Embryonic facial prominence (tissue), 1 donor: ENCODE data around the gene SLC12A2.
A peak's percentile ranks its signal among the peaks of the same experiment; 100 is the strongest.

ENCODE experiments used
- DNase-seq: peaks from one replicate; pipeline ENCODE4 v3.0.0-alpha.2; 2016; ENCODE audit errors: extremely low spot score

Gene SLC12A2

DNA sequence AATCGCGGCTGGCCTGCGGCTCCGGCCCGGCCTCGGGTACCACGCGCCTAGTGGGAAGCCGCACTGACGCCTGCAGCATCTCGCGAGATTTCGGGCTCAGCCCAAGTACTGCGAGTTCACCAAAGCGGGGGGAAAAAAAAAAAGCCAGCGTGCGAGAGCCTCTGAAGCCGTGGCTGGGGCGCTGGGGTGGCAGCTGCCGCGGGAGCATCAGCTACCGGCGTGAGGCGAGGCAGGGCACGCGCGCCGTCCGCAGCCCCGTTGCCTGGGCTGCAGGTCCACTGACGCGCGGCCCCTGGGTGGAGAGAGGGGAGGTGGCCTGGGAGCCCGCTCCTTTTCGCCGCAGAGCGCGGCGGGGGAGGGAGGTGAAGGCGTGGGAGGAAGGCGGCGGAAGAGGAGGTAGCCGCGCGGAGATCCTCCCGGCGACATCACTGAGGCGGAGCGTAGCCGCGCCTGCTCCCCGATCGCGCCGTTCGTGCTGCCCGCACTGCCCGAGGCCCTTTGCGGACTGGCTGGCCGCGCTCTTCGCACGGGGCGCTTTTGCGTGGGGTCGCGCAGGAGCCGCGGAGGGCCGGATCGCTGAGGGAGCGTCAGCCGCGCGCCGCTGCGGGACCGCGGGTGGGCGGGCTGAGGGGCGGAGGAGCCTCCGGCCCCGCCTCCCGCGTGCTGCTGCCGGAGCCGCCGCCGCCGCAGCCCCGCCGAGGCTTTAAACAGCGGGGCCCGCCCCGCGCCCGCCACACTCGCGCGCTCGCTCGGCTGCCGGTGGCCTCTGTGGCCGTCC, at the start of gene SLC12A2:
Gene SLC12A2 (plus strand): TSS at position 734 of the 778 bp plus-strand sequence. CDS start 189 bp downstream, outside the sequence.
- peak; percentile 87 for DNase-seq

GRCh38 chr5:128035689-128036088, 47.9 kb upstream of the SLC12A2 start:
- no peak for DNase-seq

- no peak for DNase-seq
These were observed 46.6 kb upstream of the SLC12A2 start for GRCh38 chr5:128036950-128037349.

- no peak for DNase-seq
These were observed 44.9 kb upstream of the SLC12A2 start for GRCh38 chr5:128038643-128039042.

- no peak for DNase-seq
These were observed 42.6 kb upstream of the SLC12A2 start for GRCh38 chr5:128040927-128041326.

DNA sequence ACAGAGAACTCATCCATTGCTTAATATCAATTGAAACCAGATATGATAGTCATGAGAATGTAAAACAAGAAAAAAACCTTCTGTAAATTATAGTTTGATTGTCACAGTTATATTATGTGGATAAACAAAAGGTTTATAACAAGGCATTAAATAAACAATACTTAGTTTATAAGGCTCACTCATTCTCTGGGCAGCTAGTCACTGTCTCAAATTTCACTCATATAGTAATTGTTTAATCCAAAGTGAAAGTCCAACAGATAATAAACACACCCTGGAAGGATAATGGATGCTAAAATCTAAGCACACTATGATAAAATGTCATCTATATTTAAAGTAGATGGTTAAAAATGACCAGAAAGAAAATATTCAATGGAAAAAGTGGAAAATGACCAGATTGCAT, 30.8 kb upstream of the SLC12A2 start:
- no peak for DNase-seq

- no peak for DNase-seq
These were observed 30.1 kb upstream of the SLC12A2 start for GRCh38 chr5:128053291-128053954.

DNA sequence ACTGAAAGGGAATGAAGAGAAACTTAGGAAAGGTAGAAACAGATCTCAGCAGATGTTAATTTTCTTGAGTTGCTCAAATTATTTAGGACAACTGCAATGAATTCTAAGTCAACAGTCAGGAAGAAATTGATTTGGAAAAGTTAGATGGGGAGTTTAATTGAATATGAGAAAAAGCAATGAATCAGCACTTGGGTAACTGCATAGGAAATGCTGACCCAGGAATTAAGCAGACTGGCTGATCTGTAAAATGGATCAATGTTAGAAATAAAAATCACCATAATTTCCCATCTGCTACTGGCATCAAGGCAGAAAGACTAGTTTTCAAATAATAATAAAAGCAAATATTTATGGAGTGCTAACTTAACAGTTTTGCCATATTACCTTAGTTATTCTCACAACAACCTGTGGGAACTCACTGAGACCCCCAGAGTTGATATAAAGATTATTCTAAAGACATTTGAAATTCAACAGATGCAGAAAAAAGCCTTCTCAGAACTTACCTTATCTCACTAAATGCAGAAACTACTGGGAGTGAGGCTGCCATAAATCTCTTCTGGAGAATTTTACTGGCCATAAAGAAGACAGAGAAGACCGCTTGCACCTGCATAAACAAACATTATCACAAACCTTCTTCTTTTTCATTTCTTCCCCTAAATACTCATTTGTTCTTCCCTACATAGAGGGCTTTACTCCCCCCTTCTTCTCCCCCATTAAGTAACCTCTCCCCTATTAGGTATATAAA, 22.8 kb upstream of the SLC12A2 start:
- no peak for DNase-seq

DNA sequence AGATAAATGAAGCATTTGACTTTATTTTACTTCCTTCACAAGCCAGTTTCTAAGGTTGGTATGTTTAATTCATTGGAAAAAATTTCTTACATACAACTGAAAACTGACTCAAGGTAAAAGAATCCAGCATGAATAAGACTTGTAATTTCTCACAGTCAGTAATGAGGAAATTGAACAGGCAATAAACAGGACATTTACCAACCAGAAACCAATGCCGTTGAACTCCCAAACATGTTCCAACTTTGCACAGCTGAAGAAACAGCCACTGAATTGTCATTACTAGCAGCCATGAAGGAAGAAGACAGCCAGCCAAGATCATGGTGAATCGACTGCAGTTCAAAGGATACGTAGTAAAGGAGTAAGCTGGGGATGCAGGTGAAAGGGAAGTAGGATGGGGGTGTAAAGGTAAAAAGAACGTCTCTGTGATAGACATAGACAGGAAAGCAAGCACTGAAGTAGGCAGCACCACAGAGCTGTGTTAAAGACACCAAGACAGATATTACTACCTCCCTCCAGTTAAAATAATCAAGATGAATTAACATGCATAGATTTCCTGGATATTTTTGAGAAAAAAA, 21.3 kb upstream of the SLC12A2 start:
- DNase-seq, result no peak

GRCh38 chr5:128074171-128074570, 9.4 kb upstream of the SLC12A2 start:
- no peak for DNase-seq

DNA sequence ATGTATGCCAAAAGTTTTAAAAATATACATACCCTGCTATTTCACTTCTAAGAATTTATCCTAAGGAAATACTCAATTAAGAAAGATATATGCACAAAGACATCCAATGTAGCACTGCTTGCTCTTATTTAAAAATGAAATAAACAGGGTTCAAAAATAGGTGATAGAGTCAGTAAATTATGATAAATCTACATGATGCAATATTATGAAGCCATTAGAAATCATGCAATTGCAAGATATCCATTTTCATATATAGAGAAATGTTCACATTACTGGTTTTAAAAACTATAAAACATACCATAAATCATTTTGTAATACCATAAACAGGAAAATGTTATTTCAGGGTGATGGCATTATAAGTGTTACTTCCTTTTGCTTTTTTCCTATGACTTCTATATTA, 8.6 kb upstream of the SLC12A2 start:
- DNase-seq, result no peak

DNA sequence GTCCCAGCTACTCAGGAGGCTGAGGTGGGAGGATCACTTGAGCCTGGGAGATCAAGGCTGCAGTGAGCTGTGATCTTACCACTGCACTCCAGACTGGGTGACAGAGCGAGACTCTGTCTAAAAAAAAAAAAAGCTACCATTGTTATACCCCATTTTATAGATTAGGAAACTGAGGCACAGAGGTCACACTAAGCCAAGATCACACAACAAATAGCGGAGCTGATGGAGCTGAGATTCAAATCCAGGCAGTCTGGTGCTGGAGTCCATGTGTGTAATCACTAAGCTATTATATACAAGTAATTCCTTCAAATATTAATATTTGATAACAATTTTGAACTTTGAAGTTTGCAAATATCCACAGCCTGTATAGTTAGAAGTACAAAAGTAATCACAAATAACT, 6.0 kb upstream of the SLC12A2 start:
- DNase-seq, result no peak

GRCh38 chr5:128081111-128081851, 2.3 kb upstream of the SLC12A2 start:
- no peak for DNase-seq

DNA sequence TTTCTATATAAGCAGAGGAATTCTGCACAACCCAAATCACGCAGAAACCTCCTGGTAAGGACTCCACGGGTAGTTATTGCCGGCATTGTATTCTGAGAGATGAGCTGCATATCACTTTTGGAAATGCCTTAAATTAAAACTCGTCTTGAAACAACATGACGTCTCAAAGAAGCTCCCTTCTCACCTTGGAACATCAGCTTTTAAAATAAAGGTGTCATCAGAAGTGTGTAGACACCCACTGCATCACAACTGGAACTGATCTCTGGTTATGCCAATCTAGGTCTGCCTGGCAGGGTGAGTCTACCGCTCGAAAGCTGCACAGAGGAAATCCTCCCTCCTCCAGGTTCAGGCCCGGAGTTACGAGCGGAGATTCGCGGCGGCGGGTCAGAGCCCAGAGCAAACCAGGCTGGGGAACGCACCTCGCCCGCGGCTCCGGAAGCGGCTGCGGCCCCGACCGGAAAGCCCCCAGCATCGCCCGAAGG, 974 bp upstream of the SLC12A2 start:
- DNase-seq, result no peak

- DNase-seq, result no peak
These were observed 253 bp downstream of the SLC12A2 start for GRCh38 chr5:128083811-128084227.

- no peak for DNase-seq
These were observed 932 bp downstream of the SLC12A2 start for GRCh38 chr5:128084228-128085167.

- DNase-seq, result no peak
These were observed 1.8 kb downstream of the SLC12A2 start for GRCh38 chr5:128085413-128085812.

DNA sequence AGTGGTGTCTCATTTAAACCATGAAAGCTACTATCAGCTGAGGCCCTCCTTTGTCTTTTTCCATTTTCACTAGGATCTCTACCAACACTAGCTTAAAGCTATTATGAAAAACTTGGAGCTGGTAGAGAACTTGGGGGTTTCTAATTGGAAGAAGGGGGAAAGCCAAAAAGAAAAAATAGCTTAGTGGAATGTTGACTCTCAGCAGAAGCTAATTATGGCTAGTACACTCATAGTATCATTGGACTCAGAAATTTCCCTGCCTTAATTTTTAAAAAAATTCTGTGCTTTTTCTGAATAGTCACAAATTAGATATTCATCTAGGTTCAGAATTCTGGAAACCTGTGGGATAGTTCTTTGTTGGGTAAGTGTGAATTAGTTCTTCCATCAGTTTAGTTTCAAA, 8.0 kb downstream of the SLC12A2 start:
- DNase-seq, result no peak

DNA sequence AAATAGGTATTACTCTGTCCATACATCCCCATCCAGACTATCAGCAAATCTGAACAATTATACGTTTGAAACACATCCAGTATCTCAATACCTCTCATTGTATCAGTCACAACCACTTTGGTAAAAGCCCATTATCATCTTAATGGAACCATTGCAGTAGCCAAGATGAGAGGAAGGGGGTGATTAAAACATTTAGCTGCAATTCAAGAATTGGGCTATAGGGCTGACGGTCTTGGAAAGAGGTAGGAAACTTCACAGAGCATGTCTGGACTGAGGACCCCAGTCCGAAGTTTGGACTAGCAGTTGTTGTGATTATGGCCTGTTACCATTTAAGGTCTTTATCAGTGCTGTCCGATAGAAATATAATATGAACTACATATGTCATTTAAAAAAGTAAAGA, 8.6 kb downstream of the SLC12A2 start:
- DNase-seq, result no peak

DNA sequence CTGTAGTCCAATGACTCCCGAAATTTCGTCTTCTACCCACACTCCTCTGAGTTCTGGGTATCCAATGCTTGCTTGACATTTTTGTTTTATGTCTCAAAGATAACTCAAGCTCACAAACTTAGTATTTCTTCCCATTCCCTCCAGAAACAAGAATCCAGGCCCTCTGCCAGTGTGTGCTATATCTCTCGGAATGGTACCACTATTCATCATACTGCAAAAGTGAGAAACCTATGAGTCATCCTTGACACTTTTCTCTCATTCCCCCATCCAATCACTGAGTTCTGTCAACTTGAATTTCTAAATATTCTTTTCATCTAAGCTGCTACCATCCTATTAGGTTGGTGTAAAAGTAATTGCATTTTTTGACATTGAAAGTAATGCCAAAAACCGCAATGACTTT, 9.8 kb downstream of the SLC12A2 start:
- no peak for DNase-seq
